Fibroblast of mammary gland (primary cell): ENCODE results near the gene TM2D3.
"Not testable (repeated sequence)": the region's sequence is repeated elsewhere in the genome, so short reads cannot be mapped to it uniquely, and the experiment has no call there.

Source experiments
- DNase-seq: peaks from one replicate; pipeline ENCODE4 v3.0.0-alpha.2; 2010; ENCODE audit warnings: low read depth
- H3K4me3 ChIP-seq: 2 replicates; pipeline ENCODE4 v1.5.1; 2011; ENCODE audit warnings: low read depth, mild to moderate bottlenecking, low read length, moderate library complexity; ENCODE audit not compliant: control insufficient read depth
- CTCF ChIP-seq: conservative IDR thresholded peaks from 2 replicates; pipeline ENCODE4 v1.5.1; 2011; ENCODE audit warnings: low read depth, low read length, inconsistent platforms; ENCODE audit not compliant: control insufficient read depth, insufficient read depth

The TM2D3 gene

GRCh38 chr15:101633356-101633755 is 18.8 kb downstream of the TM2D3 start:
- no peak for TF ChIP-seq CTCF
- DNase-seq: no peak
- no peak overlapping the region for H3K4me3 ChIP-seq

DNA sequence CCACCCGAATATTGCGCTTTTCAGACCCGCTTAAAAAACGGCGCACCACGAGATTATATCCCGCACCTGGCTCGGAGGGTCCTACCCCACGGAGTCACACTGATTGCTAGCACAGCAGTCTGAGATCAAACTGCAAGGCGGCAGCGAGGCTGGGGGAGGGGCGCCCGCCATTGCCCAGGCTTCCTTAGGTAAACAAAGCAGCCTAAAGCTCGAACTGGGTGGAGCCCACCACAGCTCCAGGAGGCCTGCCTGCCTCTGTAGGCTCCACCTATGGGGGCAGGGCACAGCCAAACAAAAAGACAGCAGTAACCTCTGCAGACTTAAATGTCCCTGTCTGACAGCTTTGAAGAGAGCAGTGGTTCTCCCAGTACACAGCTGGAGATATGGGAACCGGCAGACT is 25.5 kb downstream of the TM2D3 start:
- H3K4me3 ChIP-seq, DNase-seq: not testable (repeated sequence)

- no peak for DNase-seq
- H3K4me3 ChIP-seq: no peak overlapping the region
- TF ChIP-seq CTCF: no peak
These were observed 26.2 kb downstream of the TM2D3 start for GRCh38 chr15:101625980-101626379.

- no peak for TF ChIP-seq CTCF
- no peak for DNase-seq
- H3K4me3 ChIP-seq: no peak overlapping the region
These were observed 27.0 kb downstream of the TM2D3 start for GRCh38 chr15:101625184-101625583.

DNA sequence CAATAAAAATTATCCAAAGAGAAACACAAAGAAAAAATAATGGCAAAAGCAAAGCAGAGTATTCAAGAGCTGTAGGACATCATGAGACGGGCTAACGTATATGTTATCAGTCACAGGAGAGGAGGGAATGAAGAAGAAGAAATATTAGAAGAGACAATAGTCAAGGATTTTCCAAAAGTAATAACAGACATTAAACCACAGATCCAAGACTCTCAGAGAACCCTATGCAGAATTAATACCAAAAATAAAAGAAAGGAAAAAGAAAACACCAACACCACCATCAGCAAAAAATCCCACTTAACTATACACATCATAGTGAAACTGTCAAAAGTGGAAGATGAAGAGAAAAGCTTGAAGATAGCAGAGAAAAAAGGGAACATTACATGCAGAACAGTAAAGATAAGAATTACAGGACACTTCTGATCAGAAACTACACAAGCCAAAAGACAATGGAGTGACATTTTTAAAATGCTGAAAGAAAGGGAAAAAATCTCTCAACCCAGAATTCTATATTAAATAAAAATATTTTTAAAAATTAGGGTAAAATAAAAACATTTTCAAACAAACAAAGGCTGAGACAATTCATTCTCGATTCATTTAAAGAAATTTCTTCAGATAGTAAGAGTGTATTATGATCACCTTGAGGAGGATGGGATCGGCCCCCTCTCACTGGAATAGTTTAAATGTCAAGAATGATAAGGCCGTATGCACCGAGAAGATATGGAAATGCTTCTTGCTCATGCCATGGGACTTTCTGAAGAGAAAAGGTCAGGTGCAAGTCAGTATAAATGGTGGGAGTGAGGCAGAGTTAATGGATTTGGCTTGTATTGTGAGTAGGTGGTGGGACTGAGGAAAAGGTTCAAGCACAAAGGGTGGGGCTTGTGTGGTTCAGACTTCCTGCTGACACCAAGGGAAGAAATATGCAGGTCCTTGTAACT is 28.5 kb downstream of the TM2D3 start:
- no peak overlapping the region for H3K4me3 ChIP-seq
- no peak for TF ChIP-seq CTCF
- no peak for DNase-seq

GRCh38 chr15:101621961-101622360 is 30.2 kb downstream of the TM2D3 start:
- H3K4me3 ChIP-seq: no peak overlapping the region
- no peak for TF ChIP-seq CTCF

DNA sequence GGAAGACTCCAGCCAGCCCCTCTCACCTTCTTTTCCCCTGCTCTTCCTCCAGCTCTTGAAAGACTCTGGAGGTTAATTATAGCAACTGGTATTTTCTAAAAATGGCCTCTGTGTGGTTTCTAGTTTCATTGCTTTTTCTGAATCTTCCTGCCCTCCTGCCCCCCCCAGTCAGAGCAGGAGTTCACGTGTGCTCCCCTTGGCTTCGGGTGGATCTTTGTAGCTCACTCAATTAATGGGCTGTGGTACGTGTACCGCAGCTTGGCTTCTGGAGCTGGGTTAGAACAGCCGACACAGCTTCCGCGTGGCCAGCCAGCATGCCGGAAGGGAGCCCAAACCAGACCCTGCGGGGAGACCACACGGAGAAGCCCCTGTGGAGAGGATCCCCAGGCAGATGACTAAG is 31.5 kb downstream of the TM2D3 start:
- no peak for DNase-seq
- no peak for TF ChIP-seq CTCF
- no peak overlapping the region for H3K4me3 ChIP-seq

More at GRCh38 chr15:101621961-101622360, 30.2 kb downstream of the TM2D3 start:
- DNase-seq: no peak
